GM10248 (cell line): ENCODE data around the gene HNRNPH2.

Experiments
- CTCF ChIA-PET: fragments of 300-600 bp; sonication (Branson Sonifier 250); formaldehyde crosslinking; extraction: SDS; loops from one replicate; lab custom pipeline; 2021; ENCODE audit warnings: antibody characterized with exemption; lab: Yijun Ruan, JAX
- POLR2A ChIA-PET: fragments of 350-650 bp; sonication (Branson Sonifier 250); formaldehyde crosslinking; extraction: SDS; loops from one replicate; lab custom pipeline; 2020; ENCODE audit warnings: antibody characterized with exemption; lab: Yijun Ruan, JAX
- DNase-seq: peaks from one replicate; pipeline ENCODE4 v3.0.0; 2012; ENCODE audit errors: extremely low spot score
- CTCF ChIP-seq: IDR thresholded peaks from 2 replicates; pipeline ENCODE4 v1.5.1; 2012; ENCODE audit warnings: mild to moderate bottlenecking, low read depth; ENCODE audit errors: extremely low read depth, missing control alignments, control extremely low read depth

Gene HNRNPH2

GRCh38 chrX:101407167-101407747 is 765 bp upstream of the HNRNPH2 start:
- no peak for DNase-seq
- ChIA-PET CTCF (interaction anchor here (1.9 kb wide), 1 partner anchor 17 kb away, joined by 7 read pairs; the partner anchor contains the start of gene RPL36A), POLR2A (interaction anchor here (1.3 kb wide), 1 partner anchor 17 kb away, joined by 6 read pairs; the partner anchor contains the start of gene RPL36A)
- no peak for TF ChIP-seq CTCF

GRCh38 chrX:101408532-101408841 is 465 bp downstream of the HNRNPH2 start:
- POLR2A ChIA-PET, result no interaction called here

GRCh38 chrX:101409043-101409442 is 1.0 kb downstream of the HNRNPH2 start:
- CTCF ChIA-PET, result no interaction called here
- no peak for TF ChIP-seq CTCF
- no peak for DNase-seq
- POLR2A ChIA-PET, result no interaction called here

More at GRCh38 chrX:101408532-101408841, 465 bp downstream of the HNRNPH2 start:
- CTCF ChIA-PET, result no interaction called here
- TF ChIP-seq CTCF, result no peak
- DNase-seq, result no peak

- no peak for DNase-seq
- POLR2A ChIA-PET, result no interaction called here
- TF ChIP-seq CTCF, result no peak
- CTCF ChIA-PET, result no interaction called here
Measured at GRCh38 chrX:101410461-101410860, 2.4 kb downstream of the HNRNPH2 start.

GRCh38 chrX:101411984-101412383 is 4.0 kb downstream of the HNRNPH2 start:
- POLR2A ChIA-PET, result no interaction called here
- no peak for DNase-seq
- TF ChIP-seq CTCF, result no peak
- CTCF ChIA-PET, result interaction anchor here (1.3 to 5.0 kb wide), 3 partner anchors 9 to 184 kb away, joined by 4 to 24 read pairs (median 7); no protein-coding TSS in a partner anchor

- CTCF ChIA-PET, result interaction anchor here (0.8 to 5.0 kb wide), 10 partner anchors 10 to 398 kb away, joined by 3 to 24 read pairs (median 4); no protein-coding TSS in a partner anchor
- POLR2A ChIA-PET, result no interaction called here
- peak; percentile 57 for DNase-seq
- TF ChIP-seq CTCF, result peak; percentile 33
Measured at GRCh38 chrX:101415180-101416145, 7.4 kb downstream of the HNRNPH2 start.
